T47D (cell line): Measurements from ENCODE around the gene HAGHL.

Experiments used
- DNase-seq, 2 experiments: peaks; one replicate each; pipeline versions ENCODE4 v3.0.0 to v3.0.0-alpha.2; 2011 to 2012; ENCODE audit warnings: low read depth in 1 of 2, low spot score in 1 of 2
- JUND ChIP-seq: IDR thresholded peaks from 2 replicates; pipeline ENCODE4 v1.6.1; 2012; ENCODE audit warnings: low read depth
- in situ Hi-C: cut with HindIII; loops from 2 replicates; pipeline ENCODE4 v1.10.0; 2016; ENCODE audit warnings: low sequenced_read_pairs, low pct_unique_long_range_greater_than_20kb

The HAGHL gene

GRCh38 chr16:693364-693763 lies 33.5 kb upstream of the HAGHL start:
- in situ Hi-C loops, result no loop called here
- TF ChIP-seq JUND, result no peak
- no peak for DNase-seq

GRCh38 chr16:693766-694165 lies 33.1 kb upstream of the HAGHL start:
- TF ChIP-seq JUND, result no peak
- in situ Hi-C loops, result no loop called here
- no peak for DNase-seq

GRCh38 chr16:694187-694862 lies 32.6 kb upstream of the HAGHL start:
- in situ Hi-C loops, result no loop called here
- TF ChIP-seq JUND, result no peak
- no peak for DNase-seq

- no peak for TF ChIP-seq JUND
- in situ Hi-C loops, result no loop called here
- no peak for DNase-seq
Measured at GRCh38 chr16:694863-695354, 32.0 kb upstream of the HAGHL start.

GRCh38 chr16:695355-696089 lies 31.4 kb upstream of the HAGHL start:
- no peak for DNase-seq
- in situ Hi-C loops, result no loop called here
- no peak for TF ChIP-seq JUND

- in situ Hi-C loops, result no loop called here
- TF ChIP-seq JUND, result no peak
- no peak for DNase-seq
Measured at GRCh38 chr16:698911-699671, 27.8 kb upstream of the HAGHL start.

- in situ Hi-C loops, result loop anchor here (25.0 kb wide), 1 partner anchor 286 kb away; the partner anchor contains the start of gene SOX8
- no peak for TF ChIP-seq JUND
- peak; percentile 40 to 59 for DNase-seq
Measured at GRCh38 chr16:700684-701584, 26.0 kb upstream of the HAGHL start.

GRCh38 chr16:702341-702740 lies 24.6 kb upstream of the HAGHL start:
- no peak for TF ChIP-seq JUND
- no peak for DNase-seq
- in situ Hi-C loops, result loop anchor here (25.0 kb wide), 1 partner anchor 285 kb away; the partner anchor contains the start of gene SOX8

GRCh38 chr16:703406-703805 lies 23.5 kb upstream of the HAGHL start:
- TF ChIP-seq JUND, result no peak
- DNase-seq, result no peak
- in situ Hi-C loops, result loop anchor here (25.0 kb wide), 1 partner anchor 284 kb away; the partner anchor contains the start of gene SOX8

GRCh38 chr16:704047-704446 lies 22.9 kb upstream of the HAGHL start:
- in situ Hi-C loops, result loop anchor here (25.0 kb wide), 1 partner anchor 283 kb away; the partner anchor contains the start of gene SOX8

GRCh38 chr16:704552-705380 lies 22.1 kb upstream of the HAGHL start:
- no peak for TF ChIP-seq JUND
- in situ Hi-C loops, result loop anchor here (25.0 kb wide), 1 partner anchor 283 kb away; the partner anchor contains the start of gene SOX8
- DNase-seq, result no peak

More at GRCh38 chr16:704047-704446, 22.9 kb upstream of the HAGHL start:
- DNase-seq, result no peak
- no peak for TF ChIP-seq JUND
